GM12891 (cell line): Measurements from ENCODE around the gene MPDU1.

Experiments used
- DNase-seq: peaks from one replicate; pipeline ENCODE4 v3.0.0; 2011; ENCODE audit warnings: low spot score; ENCODE audit not compliant: insufficient read length
- FAIRE-seq: peaks from 2 replicates; lab custom pipeline; 2011; peaks lifted over from hg19 to GRCh38; lab: Jason Lieb, UNC
- PAX5 ChIP-seq: IDR thresholded peaks from 2 replicates; pipeline ENCODE4 v1.6.1; 2011; ENCODE audit warnings: low read length, moderate library complexity, mild to moderate bottlenecking; ENCODE audit not compliant: insufficient read depth, severe bottlenecking
- POLR2A ChIP-seq: IDR thresholded peaks from 2 replicates; pipeline ENCODE4 v1.6.1; 2011; ENCODE audit warnings: low read depth, low read length, control low read depth
- POLR2AphosphoS5 ChIP-seq: IDR thresholded peaks from 2 replicates; pipeline ENCODE4 v1.6.1; 2011; ENCODE audit warnings: low read depth, low read length, control low read depth
- POU2F2 ChIP-seq: IDR thresholded peaks from 2 replicates; pipeline ENCODE4 v1.6.1; 2011; ENCODE audit warnings: low read depth, mild to moderate bottlenecking, control low read depth, low read length, moderate library complexity
- SPI1 ChIP-seq: IDR thresholded peaks from 2 replicates; pipeline ENCODE4 v1.6.1; 2011; ENCODE audit warnings: low read depth, low read length, control low read depth
- TAF1 ChIP-seq: IDR thresholded peaks from 2 replicates; pipeline ENCODE4 v1.6.1; 2011; ENCODE audit warnings: low read depth, low read length, control low read depth

The MPDU1 gene

DNA sequence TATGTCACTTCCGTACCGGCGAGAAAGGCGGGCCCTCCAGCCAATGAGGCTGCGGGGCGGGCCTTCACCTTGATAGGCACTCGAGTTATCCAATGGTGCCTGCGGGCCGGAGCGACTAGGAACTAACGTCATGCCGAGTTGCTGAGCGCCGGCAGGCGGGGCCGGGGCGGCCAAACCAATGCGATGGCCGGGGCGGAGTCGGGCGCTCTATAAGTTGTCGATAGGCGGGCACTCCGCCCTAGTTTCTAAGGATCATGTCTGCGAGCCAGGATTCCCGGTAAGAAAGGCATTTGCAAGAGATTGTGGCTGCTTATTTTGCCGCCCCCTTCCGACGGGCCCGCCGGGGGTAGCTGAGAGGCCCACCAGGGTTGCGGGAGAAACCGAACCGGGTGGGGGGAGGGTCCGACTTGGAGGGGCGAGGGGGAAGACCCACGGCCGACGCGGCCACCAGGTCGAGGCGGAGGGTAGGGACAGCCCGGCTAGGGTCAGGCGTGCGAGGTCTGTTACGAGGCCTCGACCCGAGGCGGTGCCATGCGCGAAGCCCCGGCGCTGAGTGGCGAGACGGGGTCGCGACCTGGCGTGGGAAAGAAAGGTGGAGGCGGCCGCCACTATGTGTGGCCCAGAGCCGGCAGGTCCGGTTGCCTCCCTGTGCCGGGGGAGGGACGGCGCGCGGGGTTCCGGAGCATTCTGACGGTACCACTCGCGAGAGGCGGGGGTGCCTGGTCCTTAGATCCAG lies 10.9 kb upstream of the MPDU1 start:
- TF ChIP-seq POLR2AphosphoS5 (peak; percentile 99), PAX5 (no peak), POLR2A (peak; percentile 95), SPI1 (no peak), POU2F2 (peak; percentile 93), TAF1 (peak; percentile 93)
- DNase-seq = peak; percentile 97
- FAIRE-seq = no peak

GRCh38 chr17:7573324-7574080 lies 10.2 kb upstream of the MPDU1 start:
- peak; percentile 97 for FAIRE-seq
- no peak for TF ChIP-seq PAX5
- peak; percentile 84; the same call in 1 of the 2 replicates for TF ChIP-seq POLR2AphosphoS5
- peak; percentile 74; the same call in 1 of the 2 replicates for TF ChIP-seq TAF1
- TF ChIP-seq POLR2A = peak; percentile 92
- no peak for TF ChIP-seq SPI1
- TF ChIP-seq POU2F2 = peak; percentile 43
- peak; percentile 85 for DNase-seq

DNA sequence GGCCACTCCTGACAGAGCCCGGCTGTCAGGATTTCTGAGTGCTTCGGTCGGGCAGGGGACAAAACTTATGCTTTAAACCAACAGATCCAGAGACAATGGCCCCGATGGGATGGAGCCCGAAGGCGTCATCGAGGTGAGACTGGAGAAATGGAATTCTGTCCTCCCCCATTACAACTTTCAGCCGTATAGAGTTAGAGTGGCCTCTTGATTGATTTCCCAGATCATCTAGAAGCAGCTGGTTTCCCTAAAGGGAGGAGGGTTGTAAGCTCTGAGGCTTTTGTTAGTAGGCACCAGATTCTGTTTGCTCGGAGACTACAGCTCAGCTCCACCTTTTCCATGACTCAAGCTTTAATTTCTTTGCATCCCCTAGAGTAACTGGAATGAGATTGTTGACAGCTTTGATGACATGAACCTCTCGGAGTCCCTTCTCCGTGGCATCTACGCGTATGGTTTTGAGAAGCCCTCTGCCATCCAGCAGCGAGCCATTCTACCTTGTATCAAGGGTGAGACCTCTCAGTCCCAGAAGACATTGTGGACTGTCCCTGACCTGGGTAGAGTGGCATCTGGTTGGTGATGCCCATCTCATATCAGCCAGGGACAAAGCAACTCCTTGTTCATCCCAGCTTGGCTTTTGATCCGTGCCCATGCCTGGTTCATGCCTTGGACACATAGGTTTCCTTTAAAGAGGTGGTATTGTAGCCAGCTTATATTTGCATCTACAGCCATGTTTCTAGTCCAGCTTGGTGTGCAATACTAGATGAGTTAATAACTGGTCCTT lies 9.3 kb upstream of the MPDU1 start:
- no peak for DNase-seq
- FAIRE-seq = peak; percentile 41
- TF ChIP-seq POLR2AphosphoS5 (0 out of 2 replicates have a peak, but pooled peaks have one; percentile 53), SPI1 (no peak)

DNA sequence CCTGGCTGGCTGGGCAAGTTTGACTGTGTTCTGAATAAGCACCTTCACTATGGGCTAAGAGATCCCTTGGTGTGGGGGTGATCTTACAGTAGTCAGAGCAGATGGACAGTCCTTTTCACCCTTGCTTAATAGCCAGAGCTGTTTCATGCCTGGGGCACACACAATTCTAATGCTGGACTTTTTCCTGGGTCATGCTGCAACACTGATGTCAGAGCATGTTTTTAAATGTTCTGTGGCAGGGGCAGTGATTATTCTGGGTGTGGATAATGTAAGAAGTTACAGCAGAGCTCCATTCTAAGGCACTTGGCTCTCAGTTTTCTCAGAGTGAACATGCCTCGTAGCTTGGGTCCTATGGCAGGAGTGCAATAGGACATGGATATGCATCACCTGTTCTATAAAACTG lies 8.2 kb upstream of the MPDU1 start:
- no peak for DNase-seq
- TF ChIP-seq SPI1 (no peak), PAX5 (no peak), POLR2AphosphoS5 (peak; percentile 53; the same call in 1 of the 2 replicates), POU2F2 (no peak), POLR2A (peak; percentile 58; the same call in 1 of the 2 replicates), TAF1 (no peak)
- peak; percentile 57 for FAIRE-seq

GRCh38 chr17:7575959-7576358 lies 7.7 kb upstream of the MPDU1 start:
- TF ChIP-seq POLR2A = no peak
- TF ChIP-seq POU2F2 = no peak
- TF ChIP-seq PAX5 = no peak
- no peak for TF ChIP-seq SPI1
- TF ChIP-seq POLR2AphosphoS5 = no peak
- TF ChIP-seq TAF1 = no peak
- FAIRE-seq = no peak

GRCh38 chr17:7576432-7576937 lies 7.2 kb upstream of the MPDU1 start:
- TF ChIP-seq POLR2A = peak; percentile 86
- TF ChIP-seq TAF1 = peak; percentile 46; the same call in 1 of the 2 replicates
- peak; percentile 87 for TF ChIP-seq POLR2AphosphoS5
- TF ChIP-seq PAX5 = no peak
- no peak for FAIRE-seq
- DNase-seq = no peak

More at GRCh38 chr17:7575959-7576358, 7.7 kb upstream of the MPDU1 start:
- no peak for DNase-seq

GRCh38 chr17:7577327-7578199 lies 6.1 kb upstream of the MPDU1 start:
- TF ChIP-seq TAF1 (no peak), POLR2AphosphoS5 (peak; percentile 25), POLR2A (peak; percentile 42)
- DNase-seq (no peak), FAIRE-seq (no peak)

GRCh38 chr17:7579001-7579833 lies 4.4 kb upstream of the MPDU1 start, which contains the start of gene CD68:
CD68 (plus strand) TSS chr17:7579638; CDS start chr17:7579678, 40 bp downstream.
- FAIRE-seq (peak; percentile 88), DNase-seq (peak; percentile 72)
- TF ChIP-seq PAX5 (no peak), POLR2A (peak; percentile 91), SPI1 (peak; percentile 98), TAF1 (peak; percentile 81), POU2F2 (peak; percentile 95), POLR2AphosphoS5 (peak; percentile 96; the same call in 1 of the 2 replicates)
